Measurements from ENCODE around the gene SEC31B.

Gene SEC31B

DNA sequence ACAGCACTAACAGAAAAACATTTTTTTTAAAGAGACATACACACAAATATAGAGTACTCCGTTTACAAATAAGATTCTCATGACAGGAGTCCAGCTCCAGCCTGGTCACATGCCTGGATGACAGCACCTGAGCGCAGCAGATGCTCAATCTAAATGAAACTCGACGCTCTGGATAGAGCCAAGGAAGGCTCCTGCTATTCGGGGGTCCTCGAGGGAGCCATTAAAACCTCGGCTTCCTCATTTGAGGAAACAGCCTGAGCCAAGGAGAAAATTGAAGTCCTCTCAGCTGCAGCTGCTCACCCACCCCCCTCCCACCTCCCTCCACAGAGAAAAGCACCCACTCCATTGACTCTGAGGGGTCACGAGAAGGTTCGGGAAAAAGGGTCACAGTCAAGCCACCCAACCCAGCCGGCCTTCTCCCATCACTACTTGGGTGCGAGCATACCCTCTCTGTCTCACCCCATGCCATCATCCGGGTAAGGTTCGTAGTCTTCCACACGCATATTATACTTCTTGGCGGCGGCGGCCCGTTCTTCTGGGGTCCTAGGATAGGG lies 9.3 kb upstream of the SEC31B start:
- DNase-seq: no peak

DNA sequence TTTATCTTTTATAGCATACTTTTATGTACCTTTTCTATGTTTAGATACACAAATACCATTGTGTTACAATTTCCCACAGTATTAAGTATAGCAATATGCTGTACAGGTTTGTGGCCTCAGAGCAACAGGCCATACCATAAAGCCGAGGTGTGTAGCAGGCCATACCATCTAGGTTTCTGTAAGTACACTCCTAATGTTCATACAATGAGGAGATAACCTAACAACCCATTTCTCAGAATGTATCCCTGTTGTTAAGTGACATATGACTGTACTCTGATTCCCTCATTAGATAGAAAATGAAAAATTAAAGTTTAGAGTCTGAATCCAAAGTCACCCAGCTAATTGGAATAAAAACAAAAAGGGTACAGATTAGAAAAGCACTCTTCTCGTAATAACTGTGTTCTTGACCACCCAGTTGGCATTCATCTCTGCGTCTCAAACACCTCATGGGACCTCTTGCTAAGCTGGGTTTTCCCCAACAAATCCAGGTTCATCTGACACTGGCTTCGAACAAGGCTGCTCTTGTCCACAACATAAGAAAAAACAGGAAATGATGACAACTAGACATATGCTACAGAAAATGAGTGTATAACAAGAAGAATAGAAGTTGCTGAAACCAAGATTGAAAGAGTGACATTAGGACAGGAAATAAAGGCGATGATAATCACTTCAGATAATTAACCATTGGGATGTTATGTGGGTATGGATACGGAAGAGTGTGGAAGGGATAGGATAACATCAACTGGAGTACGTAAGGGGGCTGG lies 8.6 kb upstream of the SEC31B start:
- no peak for DNase-seq

DNA sequence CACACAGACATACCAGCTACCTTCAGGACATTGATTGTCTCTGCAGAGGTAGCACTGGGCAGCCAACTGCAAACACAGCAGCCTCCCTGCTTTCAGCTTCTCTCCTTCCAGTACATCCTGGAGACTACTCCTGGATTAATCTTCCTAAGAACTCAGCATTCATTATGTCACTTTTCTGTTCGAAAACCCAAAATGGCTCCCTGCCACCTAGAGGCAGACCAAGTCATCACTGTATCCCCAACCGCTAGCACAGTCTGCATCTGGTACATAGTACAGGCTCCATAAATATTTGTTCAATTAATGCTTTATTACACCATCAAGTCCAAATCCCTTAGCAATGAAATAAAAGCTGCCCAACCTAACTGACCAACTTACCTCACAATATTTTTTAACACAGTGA lies 5.0 kb upstream of the SEC31B start:
- no peak for DNase-seq

DNA sequence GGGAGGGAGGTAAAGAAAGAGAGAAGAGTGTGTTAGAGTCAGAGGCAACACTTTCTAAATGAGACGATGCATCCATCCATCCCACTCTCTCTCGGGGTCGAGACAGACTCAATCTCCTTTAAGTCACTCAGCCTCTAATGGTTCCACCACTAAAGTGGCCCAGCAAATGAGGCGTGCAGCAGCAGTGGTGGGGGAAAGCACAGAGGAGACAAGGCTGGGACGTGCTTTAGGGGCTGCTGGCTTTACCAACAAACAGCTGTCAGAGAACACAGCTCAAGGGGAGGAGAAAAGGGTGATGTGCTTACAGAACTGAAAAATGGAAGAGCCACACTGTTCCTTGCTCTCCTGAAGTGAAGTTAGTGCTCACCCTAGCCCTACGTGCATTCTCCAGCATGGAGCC lies 4.5 kb upstream of the SEC31B start:
- DNase-seq: no peak

DNA sequence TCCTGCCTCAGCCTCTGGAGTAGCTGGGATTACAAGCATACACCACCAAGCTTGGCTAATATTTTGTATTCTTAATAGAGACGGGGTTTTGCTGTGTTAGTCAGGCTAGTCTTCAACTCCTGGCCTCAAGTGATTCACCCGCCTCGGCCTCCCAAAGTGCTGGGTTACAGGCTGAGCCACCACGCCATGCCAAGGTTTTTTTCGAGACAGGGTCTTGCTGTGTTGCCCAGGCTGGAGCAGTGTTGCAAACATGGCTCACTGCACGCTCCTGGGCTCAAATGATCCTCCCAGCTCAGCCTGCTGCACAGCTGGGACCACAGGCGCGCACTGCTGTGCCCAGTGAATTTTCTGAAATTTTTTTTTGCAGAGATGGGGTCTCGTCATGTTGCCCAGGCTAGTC lies 3.3 kb upstream of the SEC31B start:
- no peak for DNase-seq

DNA sequence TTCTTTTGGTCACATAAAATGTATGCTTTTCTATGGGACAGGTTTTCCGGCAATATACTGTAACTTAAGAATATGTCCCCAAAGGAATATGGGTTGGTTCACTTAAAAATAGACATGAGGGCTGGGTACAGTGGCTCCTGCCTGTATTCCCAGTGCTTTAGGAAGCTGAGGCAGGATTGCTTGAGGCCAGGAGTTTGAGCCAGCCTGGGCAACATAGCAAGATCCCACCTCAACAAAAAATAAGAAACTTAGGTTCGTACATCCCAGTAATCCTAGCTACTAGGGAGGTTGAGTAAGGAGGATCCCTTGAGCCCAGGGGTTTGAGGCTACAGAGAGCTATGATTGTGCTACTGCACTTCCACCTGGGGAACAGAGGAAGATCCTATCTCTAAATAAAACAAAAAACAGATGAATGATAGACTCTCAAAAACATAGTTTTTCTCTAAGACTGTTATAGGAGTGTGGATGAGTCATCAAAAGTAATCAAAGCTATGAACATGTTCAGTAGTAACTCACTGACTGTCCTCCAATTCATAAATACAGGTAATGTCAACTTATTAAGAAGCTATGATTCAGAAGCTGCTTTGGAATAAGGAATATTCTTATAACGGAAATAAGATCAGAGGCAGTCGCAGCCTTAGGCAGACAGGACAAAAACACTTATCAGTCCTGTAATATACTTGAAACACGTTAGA lies 2.6 kb upstream of the SEC31B start:
- no peak for DNase-seq

DNA sequence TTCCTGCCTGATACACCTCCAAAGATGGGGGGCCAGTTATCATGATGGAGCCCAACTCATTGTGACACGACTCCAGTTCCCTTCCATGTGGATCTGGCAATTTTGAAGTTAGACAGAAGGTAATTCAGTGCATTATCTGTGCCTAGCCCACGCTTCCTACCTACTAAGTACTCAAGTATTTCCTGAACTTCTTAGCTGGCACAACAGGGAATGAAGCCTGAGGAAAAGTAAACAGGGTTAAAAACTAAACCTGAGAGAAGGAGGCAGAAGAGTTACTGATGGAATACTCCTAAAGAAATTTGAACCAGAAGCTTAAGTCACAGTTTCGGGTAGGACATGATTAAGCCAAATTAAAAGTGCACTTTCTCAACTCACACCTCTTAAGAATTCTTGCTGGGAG lies 1.1 kb upstream of the SEC31B start:
- DNase-seq: peak in 1 of 2 experiments; percentile 34

- DNase-seq: peak in 1 of 2 experiments; percentile 53
These were observed 860 bp downstream of the SEC31B start for GRCh38 chr10:100518761-100519241.

- no peak for DNase-seq
These were observed 2.8 kb downstream of the SEC31B start for GRCh38 chr10:100516847-100517246.

GRCh38 chr10:100515612-100516011 lies 4.0 kb downstream of the SEC31B start:
- DNase-seq: no peak

DNA sequence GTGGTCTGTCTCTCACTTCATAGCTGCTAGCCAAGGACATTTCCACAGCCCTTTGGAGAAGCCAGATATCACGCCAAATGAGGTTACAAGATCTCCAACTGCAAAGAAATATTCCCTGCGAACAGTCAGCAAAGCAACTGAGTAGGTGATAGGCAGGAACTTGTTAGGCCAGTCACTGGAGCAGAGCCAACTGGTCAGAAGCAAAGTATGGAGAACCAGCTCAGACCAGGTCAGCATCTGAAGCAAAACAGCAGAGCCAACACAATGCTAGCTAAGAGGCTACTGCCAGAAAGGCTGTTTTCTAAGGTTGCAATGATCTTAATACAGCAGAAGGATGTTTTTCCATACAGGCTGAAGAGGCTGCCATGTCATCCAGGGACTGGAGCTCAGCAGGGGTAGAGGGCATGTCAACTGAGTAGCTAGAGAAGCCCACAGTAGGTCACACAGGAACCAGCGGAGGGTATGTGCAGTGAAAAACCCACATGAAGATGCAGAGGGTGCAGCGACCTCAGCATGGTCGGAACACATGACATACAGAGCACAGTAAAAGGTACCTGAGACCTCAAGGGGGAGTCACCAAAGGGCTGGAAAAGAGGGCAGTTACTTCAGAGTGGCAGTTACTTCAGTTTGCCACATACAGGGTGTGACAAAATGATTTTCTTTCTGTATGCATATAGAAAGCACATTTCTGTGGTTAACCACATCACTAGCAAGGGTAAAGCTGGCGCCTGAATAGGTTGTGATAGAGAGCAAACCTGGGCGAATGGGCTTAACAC lies 8.9 kb downstream of the SEC31B start:
- no peak for DNase-seq

DNA sequence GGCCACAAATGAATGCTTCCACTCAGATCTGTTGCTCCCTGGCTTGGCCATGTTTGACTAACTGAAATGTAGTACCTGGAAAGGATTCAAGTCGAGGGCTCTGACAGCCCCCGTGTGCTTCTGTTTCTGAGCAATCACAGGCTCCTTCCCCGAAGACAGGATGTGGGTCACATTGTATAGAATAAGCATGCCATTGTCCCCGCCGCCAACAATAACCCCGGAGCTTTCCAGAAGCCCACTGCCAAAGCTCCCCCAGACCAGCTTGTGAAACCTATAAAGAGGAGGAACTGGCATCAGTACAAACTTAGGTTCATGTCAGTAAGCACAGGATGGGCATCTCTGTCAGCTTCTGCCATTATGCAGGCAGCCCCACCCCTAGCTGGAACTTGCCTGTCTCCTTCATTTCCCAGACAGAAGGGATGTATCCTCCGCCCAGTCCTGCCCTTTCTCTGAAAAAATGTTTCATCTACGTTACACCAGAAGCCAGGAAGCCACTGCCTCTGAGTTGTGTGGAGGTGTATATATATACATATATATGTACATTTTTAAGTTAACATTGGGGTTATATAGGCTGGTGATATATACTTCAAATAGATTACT lies 10.3 kb downstream of the SEC31B start:
- DNase-seq: no peak

- DNase-seq: peak in 1 of 2 experiments; percentile 40
These were observed 10.9 kb downstream of the SEC31B start for GRCh38 chr10:100508691-100509150.

DNA sequence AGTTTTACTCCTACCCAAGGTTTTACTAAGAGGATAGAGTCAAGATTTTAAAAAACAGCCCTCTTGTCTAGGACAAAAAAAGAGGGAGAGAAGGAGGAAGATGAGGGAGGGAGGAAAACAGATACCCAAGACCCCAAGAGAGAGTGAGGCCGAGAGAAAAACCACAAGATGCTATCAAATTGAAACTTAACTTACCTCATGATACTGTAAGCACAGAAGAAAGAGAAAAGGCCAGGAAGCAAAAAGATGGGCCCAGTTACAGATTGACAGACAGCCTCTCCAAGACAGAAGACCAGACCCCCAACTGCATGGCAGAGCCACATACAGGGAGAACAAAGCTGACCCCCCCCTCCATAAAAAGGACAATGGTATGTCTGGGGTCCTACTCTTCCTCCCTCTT lies 11.4 kb downstream of the SEC31B start:
- DNase-seq: no peak

DNA sequence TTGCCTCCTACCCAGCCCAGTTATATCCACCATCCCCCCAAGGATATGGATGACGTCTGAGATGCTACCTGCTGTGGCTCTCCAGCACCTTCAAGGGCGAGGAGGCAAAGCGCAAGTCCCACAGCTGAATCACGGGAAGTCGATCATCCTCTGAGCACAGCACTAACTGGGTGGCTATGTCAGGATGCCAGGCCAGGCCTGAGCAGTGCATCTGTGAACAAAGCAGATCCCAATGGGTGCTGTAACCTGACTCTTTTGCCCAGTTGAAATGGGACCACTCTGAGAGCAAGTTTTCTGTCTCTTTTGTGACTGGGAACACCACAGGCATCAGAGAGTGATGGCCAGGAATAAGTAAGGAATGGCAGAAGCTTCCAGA lies 12.3 kb downstream of the SEC31B start:
- no peak for DNase-seq

DNA sequence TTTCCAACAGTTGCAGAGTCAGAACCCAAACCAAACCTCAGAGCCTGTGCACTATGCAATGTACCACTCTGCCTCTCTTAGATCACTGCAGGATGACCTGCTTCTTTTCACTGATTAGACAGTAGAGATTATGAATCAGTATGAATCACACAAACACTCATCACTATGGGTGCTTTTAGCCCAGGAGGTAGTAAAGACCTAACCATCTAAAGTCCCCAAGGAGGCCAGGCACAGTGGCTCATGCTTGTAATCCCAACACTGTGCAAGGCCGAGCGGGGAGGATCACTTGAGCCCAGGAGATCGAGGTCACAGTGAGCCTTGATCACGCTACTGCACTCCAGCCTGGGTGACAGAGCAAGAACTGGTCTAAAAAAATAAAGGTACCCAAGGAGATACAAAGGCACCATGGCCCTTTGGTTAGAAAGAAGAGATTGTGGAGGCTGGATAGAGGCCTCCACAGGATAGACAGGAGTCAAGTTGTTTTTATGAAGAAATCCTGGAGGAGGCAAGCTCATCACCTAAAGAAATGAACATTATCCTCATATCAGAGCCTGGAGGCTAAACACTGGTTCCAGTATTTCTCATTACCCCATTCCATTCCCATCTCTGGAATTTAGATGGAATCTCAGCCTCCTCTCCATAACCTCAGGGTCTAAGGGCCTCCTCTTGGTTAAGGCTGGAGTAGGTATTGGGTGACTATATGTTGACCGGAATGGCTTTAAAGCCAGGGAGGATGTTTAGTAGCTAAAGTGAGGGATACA lies 12.9 kb downstream of the SEC31B start:
- no peak for DNase-seq

DNA sequence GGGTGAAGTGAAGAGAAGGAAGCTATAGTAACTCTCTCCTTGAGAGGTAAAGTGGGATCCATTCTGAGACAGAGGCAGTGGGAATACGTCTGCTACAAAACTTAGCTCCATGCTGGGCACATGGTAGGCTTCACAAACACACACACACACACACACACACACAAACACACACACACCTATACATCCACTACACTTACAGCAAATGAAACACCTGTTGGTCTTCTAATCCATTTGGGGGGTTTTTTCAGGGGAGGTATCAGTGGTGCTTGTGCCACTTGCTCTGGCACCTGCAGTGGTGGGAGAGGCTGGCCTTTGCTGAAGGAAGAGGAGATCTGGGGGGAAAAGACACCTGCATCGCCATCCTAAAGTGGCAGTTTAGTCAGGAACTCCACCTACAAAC lies 14.5 kb downstream of the SEC31B start:
- DNase-seq: no peak

- no peak for DNase-seq
These were observed 15.6 kb downstream of the SEC31B start for GRCh38 chr10:100504096-100504495.

- DNase-seq: no peak
These were observed 16.7 kb downstream of the SEC31B start for GRCh38 chr10:100502926-100503494.

GRCh38 chr10:100501423-100501822 lies 18.2 kb downstream of the SEC31B start:
- no peak for DNase-seq

DNA sequence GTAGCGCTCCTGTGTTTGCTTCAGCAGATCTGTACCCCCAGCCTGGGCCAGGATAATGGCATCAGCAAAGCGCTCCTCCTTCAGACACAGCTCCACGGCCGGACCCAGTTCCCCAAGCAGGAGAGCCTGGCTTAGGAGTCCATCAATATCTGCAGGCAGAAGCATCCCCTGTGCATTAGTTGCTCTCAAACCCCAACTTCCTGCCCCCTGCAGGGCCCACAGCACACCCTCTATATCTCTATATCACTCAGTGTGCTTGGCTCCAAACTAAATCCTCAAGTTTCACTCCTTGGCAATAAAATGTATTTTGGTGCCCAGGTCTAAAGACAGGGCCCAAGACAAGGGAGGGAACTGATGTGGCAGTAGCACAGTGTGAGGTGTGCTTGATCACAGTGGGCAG lies 21.6 kb downstream of the SEC31B start:
- no peak for DNase-seq

DNA sequence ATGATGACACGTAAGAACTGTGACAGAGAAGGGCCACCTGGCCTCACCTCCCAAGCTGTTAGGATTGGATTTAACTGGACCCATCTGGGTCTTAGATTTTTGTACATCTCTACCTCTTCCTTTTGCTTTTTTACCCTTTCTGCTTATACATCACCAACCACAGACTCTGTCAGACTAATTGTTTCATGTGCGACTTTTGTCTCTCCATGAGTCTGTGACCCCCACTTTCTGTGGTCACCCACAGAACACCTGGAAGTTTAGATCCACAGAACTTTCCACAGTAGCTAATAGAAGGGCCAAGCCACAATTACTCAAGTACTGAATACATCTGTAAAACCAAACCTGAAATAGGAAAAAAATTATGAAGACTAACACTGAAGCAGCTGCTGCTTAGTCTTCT lies 23.1 kb downstream of the SEC31B start:
- DNase-seq: no peak

Data from SW 1271 (cell line).